Measurements from ENCODE around the gene AIF1L. TPM values are rescaled to one million over a fixed set of nuclear protein-coding genes. Genes with fewer than 3 reads are reported as not detected.

Gene AIF1L
- total RNA-seq, result 1 to 10 TPM; 1.5 to 1.7 TPM

- Mint-ChIP-seq H3K4me1 (peaks cover 9% of the 10 kb centered on the region), H3K36me3 (ENCODE audit: low read depth) (no peaks in the 10 kb centered on the region), H3K27ac (no peak within 1 kb of the TSS), H3K4me3 (peak within 1 kb of the TSS; percentile 71), H3K9me3 (no peaks in the 10 kb centered on the region), H3K27me3 (peaks cover 22% of the 10 kb centered on the region)
- ATAC-seq (replicated peaks), result peak; percentile 52
These were observed at the start of gene AIF1L for GRCh38 chr9:131096269-131097125. Gene AIF1L (plus strand): TSS chr9:131096531. CDS start chr9:131096630, 99 bp downstream.

DNA sequence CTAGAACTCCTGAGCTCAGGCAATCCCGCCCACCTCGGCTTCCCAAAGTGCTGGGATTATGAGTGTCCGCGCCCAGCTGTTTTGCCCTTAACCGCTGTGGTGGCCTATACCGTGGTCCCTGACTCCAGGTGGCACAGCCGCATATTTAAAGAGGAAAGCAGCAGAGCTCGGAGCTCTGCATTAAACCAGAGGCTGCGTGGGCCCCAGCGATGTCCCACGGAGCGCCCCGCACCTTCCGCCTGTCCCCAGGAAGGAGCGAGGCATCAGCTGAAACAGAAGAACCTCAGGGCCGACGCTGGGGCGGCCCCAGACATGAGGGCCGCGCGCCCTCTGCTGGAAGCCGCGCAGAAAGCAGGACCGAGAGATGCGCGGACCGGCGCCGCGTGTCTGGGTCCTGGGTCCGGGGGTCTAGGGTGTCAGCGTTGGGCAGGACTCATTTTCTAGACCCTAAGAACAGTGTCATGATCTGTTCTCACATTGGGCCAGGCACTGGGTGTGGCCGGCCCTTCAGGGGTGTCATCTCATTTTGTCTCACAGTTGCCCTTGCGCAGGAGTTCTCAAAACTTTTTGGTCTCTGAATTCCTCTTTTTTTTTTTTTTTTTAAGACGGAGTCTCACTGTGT is 49.6 kb upstream of the AIF1L start:
- no peaks in the 10 kb centered on the region for H3K4me1 Mint-ChIP-seq
- H3K36me3 Mint-ChIP-seq (ENCODE audit: low read depth), result no peaks in the 10 kb centered on the region
- H3K27ac Mint-ChIP-seq, result no peak overlapping the region
- ATAC-seq (replicated peaks), result peak; percentile 90
- H3K9me3 Mint-ChIP-seq, result no peaks in the 10 kb centered on the region
- H3K27me3 Mint-ChIP-seq, result peaks cover 4% of the 10 kb centered on the region
- no peak overlapping the region for H3K4me3 Mint-ChIP-seq

DNA sequence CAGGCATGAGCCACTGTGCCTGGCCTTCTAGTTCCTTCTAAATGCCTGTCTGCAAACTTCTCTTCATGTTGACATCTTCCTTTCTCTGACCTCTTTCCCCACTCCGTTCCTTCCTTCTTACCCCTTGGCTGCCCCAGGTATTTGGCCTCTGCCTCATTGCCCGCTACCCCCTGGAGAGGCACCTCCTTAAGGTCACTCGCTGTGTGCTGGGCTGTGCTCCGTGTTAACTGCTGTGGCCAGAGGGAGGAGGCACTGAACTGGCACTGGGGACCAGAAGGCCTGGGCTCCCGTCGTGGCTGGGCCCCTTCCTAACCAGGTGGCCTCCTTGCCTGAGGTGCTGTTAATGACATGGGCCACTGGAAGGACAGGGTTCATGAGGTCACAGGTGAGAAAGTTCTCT is 48.0 kb upstream of the AIF1L start:
- ATAC-seq (replicated peaks), result no peak
- Mint-ChIP-seq H3K4me3 (no peak overlapping the region), H3K4me1 (no peaks in the 10 kb centered on the region), H3K27me3 (peaks cover 4% of the 10 kb centered on the region), H3K27ac (no peak overlapping the region), H3K9me3 (no peaks in the 10 kb centered on the region), H3K36me3 (ENCODE audit: low read depth) (no peaks in the 10 kb centered on the region)

DNA sequence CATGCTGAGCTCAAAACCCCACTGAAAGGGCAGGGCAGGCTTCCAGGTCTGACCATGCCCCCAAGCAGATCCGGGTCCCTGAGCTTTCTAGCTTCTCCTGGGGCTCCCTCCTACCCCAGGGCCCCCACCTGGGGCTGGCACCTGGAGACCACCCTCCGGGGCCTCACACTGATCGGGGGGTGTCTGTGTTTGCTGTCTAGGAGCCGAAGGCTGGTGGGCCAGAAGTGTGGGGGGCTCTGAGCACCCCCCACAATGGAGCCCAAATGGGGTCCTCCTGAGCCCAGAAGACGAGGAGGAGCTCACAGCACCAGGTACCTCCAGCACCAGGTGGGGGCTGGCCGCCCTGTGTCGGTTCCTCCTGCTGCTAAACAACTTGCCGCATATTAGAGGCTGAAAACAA is 47.5 kb upstream of the AIF1L start:
- Mint-ChIP-seq H3K27me3 (peaks cover 4% of the 10 kb centered on the region), H3K4me1 (no peaks in the 10 kb centered on the region), H3K36me3 (ENCODE audit: low read depth) (no peaks in the 10 kb centered on the region), H3K27ac (no peak overlapping the region), H3K9me3 (no peaks in the 10 kb centered on the region), H3K4me3 (no peak overlapping the region)
- ATAC-seq (replicated peaks), result no peak

- H3K36me3 Mint-ChIP-seq (ENCODE audit: low read depth), result no peaks in the 10 kb centered on the region
- H3K27ac Mint-ChIP-seq, result no peak overlapping the region
- no peak overlapping the region for H3K4me3 Mint-ChIP-seq
- peaks cover 4% of the 10 kb centered on the region for H3K27me3 Mint-ChIP-seq
- no peaks in the 10 kb centered on the region for H3K4me1 Mint-ChIP-seq
- H3K9me3 Mint-ChIP-seq, result no peaks in the 10 kb centered on the region
- no peak for ATAC-seq (replicated peaks)
These were observed 46.3 kb upstream of the AIF1L start for GRCh38 chr9:131049829-131050715.

- no peak for ATAC-seq (replicated peaks)
- no peak overlapping the region for H3K4me3 Mint-ChIP-seq
- no peak overlapping the region for H3K27ac Mint-ChIP-seq
- H3K36me3 Mint-ChIP-seq (ENCODE audit: low read depth), result no peaks in the 10 kb centered on the region
- H3K9me3 Mint-ChIP-seq, result no peaks in the 10 kb centered on the region
- H3K4me1 Mint-ChIP-seq, result no peaks in the 10 kb centered on the region
- peaks cover 4% of the 10 kb centered on the region for H3K27me3 Mint-ChIP-seq
These were observed 45.5 kb upstream of the AIF1L start for GRCh38 chr9:131050831-131051230.

GRCh38 chr9:131051592-131052517 is 44.5 kb upstream of the AIF1L start:
- Mint-ChIP-seq H3K4me1 (no peaks in the 10 kb centered on the region), H3K27ac (no peak overlapping the region), H3K36me3 (ENCODE audit: low read depth) (no peaks in the 10 kb centered on the region), H3K9me3 (no peaks in the 10 kb centered on the region), H3K4me3 (no peak overlapping the region), H3K27me3 (peaks cover 4% of the 10 kb centered on the region)
- no peak for ATAC-seq (replicated peaks)

GRCh38 chr9:131053896-131054295 is 42.4 kb upstream of the AIF1L start:
- Mint-ChIP-seq H3K4me3 (no peak overlapping the region), H3K27me3 (no peaks in the 10 kb centered on the region), H3K36me3 (ENCODE audit: low read depth) (no peaks in the 10 kb centered on the region), H3K9me3 (no peaks in the 10 kb centered on the region), H3K27ac (no peak overlapping the region), H3K4me1 (no peaks in the 10 kb centered on the region)
- no peak for ATAC-seq (replicated peaks)

GRCh38 chr9:131056781-131057506 is 39.4 kb upstream of the AIF1L start:
- ATAC-seq (replicated peaks), result no peak
- Mint-ChIP-seq H3K9me3 (no peaks in the 10 kb centered on the region), H3K27ac (no peak overlapping the region), H3K27me3 (no peaks in the 10 kb centered on the region), H3K4me1 (no peaks in the 10 kb centered on the region), H3K36me3 (ENCODE audit: low read depth) (no peaks in the 10 kb centered on the region), H3K4me3 (no peak overlapping the region)

DNA sequence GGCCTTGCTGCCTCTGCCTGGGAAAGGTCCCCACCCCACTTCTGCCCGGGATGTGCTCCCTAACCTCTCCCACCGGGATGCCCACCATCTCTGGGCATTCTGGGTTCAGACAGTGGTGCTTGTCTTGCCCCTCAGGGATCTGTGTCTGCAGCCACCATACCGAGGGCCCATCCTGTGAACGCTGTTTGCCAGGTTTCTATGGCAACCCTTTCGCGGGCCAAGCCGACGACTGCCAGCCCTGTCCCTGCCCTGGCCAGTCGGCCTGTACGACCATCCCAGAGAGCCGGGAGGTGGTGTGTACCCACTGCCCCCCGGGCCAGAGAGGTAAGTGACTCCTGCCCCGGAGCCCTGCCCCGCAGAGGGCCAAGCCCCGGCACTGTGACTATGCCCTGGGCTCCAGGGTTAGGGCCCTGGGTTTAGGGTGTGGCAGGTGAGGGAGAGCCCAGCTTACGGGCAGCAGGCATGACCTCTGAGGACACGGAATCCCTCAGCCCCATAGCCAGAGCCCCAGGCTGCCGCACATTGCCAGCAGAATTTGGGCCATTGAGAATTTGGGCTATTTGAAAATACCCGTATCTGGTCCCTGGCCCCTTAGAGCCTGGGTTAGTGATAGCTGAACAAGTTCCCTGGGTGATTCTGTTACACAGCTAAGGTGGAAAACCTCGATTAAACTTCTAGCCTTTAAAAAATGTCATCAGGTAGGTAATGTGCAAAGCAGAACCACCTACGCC is 35.3 kb upstream of the AIF1L start:
- Mint-ChIP-seq H3K27me3 (peaks cover 3% of the 10 kb centered on the region), H3K36me3 (ENCODE audit: low read depth) (no peaks in the 10 kb centered on the region), H3K4me3 (no peak overlapping the region), H3K9me3 (no peaks in the 10 kb centered on the region), H3K27ac (no peak overlapping the region), H3K4me1 (no peaks in the 10 kb centered on the region)
- no peak for ATAC-seq (replicated peaks)

- Mint-ChIP-seq H3K9me3 (no peaks in the 10 kb centered on the region), H3K4me1 (no peaks in the 10 kb centered on the region), H3K27me3 (peaks cover 3% of the 10 kb centered on the region), H3K27ac (no peak overlapping the region), H3K4me3 (no peak overlapping the region), H3K36me3 (ENCODE audit: low read depth) (no peaks in the 10 kb centered on the region)
- no peak for ATAC-seq (replicated peaks)
These were observed 33.4 kb upstream of the AIF1L start for GRCh38 chr9:131062969-131063368.

DNA sequence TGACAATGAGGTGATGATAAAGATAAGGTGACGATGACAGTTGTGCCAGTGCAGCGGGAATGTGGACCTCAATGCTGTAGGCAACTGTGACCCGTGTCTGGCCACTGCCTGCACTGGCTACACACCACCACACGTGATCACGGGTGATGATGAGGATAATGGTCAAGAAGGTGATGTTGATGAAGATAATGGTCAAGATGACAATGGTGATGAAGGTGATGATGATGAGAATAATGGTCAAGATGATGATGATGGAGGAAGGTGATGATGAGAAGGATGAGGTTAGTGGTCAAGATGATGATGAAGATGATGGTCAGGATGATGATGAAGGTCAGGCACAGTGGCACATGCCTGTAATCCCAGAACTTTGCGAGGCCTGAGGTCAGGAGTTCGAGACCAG is 30.7 kb upstream of the AIF1L start:
- Mint-ChIP-seq H3K9me3 (no peaks in the 10 kb centered on the region), H3K27ac (no peak overlapping the region), H3K4me3 (no peak overlapping the region), H3K27me3 (peaks cover 3% of the 10 kb centered on the region), H3K36me3 (ENCODE audit: low read depth) (no peaks in the 10 kb centered on the region), H3K4me1 (no peaks in the 10 kb centered on the region)
- no peak for ATAC-seq (replicated peaks)

DNA sequence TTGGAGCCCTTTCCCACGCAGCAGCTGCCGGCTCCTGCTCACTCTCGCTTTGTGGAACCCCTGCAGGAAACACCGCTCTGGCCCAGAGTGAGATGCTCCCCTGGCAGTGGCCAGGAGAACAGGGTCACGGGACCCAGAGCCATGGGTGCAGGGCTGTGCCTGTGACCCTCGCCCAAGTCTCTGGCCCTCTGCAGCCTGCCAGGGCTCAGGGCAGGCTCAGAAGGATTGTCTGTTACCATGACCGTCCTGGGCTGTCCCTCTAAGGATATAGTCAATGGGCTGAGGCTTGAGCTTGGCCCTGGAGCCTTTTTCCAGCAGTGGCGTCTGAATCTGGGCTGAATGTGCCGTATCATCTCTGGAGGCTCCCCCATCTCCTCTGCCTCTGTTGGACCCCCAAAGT is 28.7 kb upstream of the AIF1L start:
- H3K4me1 Mint-ChIP-seq, result no peaks in the 10 kb centered on the region
- no peaks in the 10 kb centered on the region for H3K36me3 Mint-ChIP-seq (ENCODE audit: low read depth)
- no peak overlapping the region for H3K27ac Mint-ChIP-seq
- H3K27me3 Mint-ChIP-seq, result peaks cover 3% of the 10 kb centered on the region
- H3K9me3 Mint-ChIP-seq, result no peaks in the 10 kb centered on the region
- no peak overlapping the region for H3K4me3 Mint-ChIP-seq
- ATAC-seq (replicated peaks), result no peak
